GOT3 (cell line): ENCODE measurements around the gene MARK2.
"Not testable (repeated sequence)": the region's sequence is repeated elsewhere in the genome, so short reads cannot be mapped to it uniquely, and the experiment has no call there.

ENCODE experiments used
- DNase-seq: peaks from one replicate; lab custom pipeline; 2025; ENCODE audit warnings: mixed read lengths; lab: John Stamatoyannopoulos, UW

Gene MARK2

GRCh38 chr11:63838678-63839507 is at the start of gene MARK2:
MARK2 (plus strand) TSS chr11:63839110; CDS start chr11:63839507, 397 bp downstream.
- DNase-seq = peak; percentile 96

DNA sequence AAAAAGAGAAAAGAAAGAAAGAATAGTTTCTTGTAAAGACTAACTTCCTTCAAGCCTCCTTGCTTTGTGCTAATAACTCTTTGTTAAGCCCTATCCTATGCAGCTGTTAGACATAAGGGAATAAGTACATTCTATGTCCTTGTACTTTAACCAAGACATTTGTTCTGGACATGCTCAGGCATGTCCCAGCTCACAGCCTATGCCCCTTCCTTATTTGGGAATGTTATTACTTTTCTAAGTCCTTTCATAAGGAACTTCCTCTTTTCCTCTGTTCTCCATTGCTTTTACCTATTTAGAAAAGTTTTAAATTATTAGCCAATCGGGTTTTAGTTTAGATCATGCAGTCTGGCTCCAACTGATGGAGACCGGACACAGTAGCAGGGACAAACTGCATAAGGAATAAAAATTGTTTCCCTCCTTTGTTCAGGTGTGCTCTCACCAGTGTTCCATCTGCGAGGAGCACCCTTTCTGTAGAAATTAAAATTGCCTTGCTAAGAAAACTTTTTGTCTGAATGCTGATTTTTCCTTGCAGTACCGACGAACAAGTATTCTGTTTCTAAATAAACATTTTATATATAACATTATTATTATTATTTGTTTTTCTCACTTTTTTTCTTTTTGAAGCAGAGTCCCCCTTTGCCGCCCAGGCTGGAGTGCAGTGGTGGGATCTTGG is 47.3 kb upstream of the MARK2 start:
- no peak for DNase-seq

- no peak for DNase-seq
Observed at GRCh38 chr11:63793161-63793560, 45.7 kb upstream of the MARK2 start.

- DNase-seq = no peak
Observed at GRCh38 chr11:63795066-63795465, 43.8 kb upstream of the MARK2 start.

GRCh38 chr11:63800921-63801320 is 38.0 kb upstream of the MARK2 start:
- DNase-seq = no peak

DNA sequence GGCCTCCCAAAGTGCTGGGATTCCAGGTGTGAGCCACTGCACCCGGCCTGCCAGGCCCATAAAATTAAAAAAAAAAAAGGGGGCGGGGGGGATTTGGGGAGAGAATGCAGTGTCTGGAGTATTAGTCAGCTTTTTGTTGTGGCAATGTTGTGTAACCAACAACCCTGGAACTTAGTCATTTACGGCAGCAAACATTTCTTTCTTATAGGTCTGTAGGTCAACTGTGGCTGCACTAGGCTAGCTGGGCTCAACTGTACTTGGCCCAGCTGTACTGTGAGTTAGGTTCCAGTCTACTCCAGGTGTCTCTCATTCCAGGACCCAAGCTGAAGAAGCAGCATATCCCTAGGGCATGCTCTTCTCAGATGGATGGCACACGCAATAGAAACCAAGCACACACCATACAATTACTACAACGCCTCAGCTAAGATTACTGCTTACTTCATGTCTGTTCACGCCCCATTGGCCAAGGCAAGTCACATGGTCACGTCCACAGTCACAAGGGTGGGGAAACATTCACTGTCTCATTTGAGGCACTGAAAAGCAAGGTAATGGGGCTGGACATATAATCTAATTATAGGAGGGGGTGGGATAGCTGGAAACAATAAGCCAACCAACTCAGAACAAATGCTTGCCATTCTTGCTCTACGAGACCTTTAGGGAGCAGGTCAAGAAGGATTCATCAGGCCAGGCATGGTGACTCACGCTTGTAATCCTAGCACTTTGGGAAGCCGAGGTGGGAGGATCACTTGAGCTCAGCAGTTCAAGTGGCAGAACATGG is 36.1 kb upstream of the MARK2 start:
- no peak for DNase-seq

- DNase-seq = no peak
Observed at GRCh38 chr11:63804259-63804658, 34.7 kb upstream of the MARK2 start.

DNA sequence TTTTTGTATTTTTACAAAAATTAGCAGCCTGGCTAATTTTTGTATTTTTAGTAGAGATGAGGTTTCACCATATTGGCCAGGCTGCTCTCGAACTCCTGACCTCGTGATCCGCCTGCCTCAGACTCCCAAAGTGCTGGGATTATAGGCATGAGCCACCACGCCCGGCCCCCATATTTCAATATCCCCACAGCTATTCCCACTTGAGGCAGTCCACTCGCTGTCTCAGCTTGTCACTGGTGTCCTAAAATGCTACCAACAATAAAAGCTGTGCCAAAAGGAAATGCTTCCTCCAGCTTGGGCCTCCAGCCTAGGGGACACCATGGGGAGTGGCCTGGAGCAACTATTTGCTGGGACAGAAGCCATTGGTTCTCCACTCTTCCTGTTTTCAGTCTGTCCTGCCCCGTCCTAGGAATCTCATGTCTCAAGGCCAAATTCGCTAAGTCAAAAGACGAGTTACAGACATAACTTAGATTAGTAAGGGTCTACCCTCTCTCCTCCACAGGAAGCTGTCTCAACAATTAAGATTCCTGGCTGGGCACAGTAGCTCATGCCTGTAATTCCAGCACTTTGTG is 33.0 kb upstream of the MARK2 start:
- DNase-seq = no peak

DNA sequence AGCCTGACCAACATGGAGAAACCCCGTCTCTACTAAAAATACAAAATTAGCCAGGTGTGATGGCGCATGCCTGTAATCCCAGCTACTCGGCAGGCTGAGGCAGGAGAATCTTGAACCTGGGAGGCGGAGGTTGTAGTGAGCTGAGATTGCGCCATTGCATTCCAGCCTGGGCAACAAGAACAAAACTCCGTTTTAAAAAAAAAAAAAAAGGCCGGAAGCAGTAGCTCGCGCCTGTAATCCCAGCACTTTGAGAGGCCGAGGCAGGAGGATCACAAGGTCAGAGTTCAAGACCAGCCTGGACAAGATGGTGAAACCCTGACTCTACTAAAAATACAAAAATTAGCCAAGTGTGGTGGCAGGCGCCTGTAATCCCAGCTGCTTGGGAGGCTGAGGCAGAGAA is 28.5 kb upstream of the MARK2 start:
- DNase-seq = not testable (repeated sequence)

DNA sequence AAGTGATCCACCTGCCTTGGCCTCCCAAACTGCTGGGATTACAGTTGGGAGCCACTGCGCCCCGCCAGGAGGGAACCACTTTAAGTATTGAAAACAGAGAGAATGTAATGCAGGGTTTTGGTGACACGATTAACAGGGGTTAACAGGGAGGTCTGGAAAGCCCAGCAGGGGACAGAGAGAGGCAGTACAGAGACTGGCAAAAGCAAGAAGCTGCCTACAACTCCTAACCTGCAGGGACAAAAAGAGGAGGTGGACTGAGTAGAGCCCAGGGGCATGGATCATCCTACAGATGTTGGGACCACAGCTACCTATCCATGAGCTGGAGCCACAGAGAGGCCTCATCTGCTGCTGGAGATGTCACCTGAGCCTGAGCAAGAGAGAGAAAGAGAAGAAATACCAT is 27.4 kb upstream of the MARK2 start:
- no peak for DNase-seq

DNA sequence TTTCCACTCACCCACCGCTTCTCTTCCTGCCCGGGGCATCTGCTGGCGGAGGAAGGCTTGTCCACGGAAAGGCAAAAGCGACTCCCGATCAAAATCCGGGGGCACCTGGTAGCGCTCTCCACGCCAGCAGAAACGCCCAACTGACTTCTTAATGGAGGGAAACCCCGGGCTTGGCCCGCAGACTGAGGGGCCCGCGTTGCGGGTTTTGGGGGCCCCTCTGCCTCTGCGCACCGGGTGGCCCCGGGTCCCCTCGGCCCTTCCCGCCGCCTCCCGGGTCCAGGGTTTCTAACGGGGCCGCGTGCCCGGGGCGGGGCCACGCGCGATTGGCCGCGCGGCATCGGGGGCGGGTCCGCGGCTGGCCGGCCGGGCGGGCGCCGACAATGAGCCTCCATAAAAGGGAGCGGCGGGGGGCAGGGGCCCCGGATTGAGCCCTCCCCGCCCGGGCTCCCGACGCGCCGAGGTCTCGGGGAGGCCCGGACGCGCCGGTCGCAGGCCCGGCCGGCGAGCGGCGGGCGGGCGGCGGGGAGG is 25.8 kb upstream of the MARK2 start, which contains the start of gene SPINDOC:
Gene SPINDOC, plus strand, starts transcription at position 422 of the 528 bp plus-strand sequence. CDS start 231 bp downstream, outside the sequence.
- DNase-seq = peak; percentile 38

DNA sequence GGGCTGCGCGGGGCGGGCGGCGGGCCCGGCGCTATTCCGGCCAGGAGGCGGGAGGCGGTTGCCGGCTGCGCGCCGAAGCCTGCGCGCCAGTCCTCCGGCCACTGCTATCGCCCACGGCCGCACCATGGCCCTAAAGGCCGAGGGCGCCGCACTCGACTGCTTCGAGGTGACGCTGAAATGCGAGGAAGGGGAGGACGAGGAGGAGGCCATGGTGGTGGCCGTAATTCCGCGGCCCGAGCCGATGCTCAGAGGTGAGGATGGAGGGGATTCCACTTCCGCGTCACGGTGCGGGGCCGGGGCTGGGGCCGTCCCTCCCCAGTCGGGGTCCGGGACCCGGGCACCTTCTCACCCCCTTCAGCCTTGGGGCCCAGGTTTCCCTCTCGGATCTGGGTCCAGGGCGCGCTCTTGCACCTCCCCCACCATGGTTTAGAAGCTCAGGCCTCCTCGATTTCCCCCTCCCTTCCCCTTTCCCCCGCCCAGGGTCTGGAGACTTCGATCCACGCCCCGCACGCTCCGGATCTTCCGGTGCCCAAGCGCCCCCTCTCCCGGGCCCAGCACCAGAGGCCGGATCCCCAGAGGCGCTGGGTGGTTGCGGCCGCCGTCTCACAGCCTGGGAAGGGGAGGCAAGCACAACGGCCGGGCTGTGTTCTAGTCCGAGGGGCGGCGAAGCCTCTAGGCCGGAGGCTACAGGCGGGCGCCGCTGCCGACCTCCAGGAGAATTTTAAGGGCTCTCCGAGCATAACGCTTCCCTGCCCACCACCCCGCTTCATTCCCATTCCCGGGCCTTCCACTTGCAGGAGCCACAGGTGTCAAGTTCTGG is 25.1 kb upstream of the MARK2 start:
- DNase-seq = no peak

DNA sequence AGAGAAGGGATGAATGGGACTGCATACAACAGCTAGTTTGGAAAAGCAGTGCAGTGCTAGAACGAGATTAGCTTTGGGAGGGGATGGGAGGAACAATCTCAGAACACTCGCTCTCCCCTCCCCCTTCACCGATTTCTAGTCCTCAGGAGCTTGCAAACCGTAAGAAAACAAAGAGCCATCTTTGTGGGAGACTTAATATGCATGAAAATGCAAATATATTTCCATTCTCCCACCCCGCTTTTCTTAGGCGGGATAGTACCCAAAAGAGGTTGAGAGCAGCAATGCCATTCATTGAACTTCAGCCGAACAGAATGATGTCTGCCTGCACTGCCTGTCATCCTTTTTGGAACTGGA is 24.6 kb upstream of the MARK2 start:
- no peak for DNase-seq

- no peak for DNase-seq
Observed at GRCh38 chr11:63816166-63816565, 22.7 kb upstream of the MARK2 start.

DNA sequence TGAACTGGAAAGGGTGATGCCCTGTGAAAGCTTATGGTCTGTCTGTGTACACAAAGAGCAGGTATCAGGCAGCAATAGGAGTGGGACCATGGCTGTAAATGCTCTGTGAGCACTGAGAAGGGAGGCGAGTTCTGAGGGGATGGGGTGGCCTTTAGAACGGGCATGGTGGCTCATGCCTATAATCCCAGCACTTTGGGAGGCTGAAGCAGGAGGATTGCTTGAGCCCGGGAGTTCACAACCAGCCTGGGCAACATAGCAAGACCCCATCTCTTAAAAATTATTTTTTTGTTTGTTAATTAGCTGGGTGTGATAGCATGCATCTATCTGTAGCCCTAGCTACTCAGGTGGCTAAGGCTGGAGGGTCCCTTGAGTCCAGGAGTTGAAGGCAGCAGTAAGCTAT is 22.2 kb upstream of the MARK2 start:
- no peak for DNase-seq

- no peak for DNase-seq
Observed at GRCh38 chr11:63817758-63818498, 21.0 kb upstream of the MARK2 start.

DNA sequence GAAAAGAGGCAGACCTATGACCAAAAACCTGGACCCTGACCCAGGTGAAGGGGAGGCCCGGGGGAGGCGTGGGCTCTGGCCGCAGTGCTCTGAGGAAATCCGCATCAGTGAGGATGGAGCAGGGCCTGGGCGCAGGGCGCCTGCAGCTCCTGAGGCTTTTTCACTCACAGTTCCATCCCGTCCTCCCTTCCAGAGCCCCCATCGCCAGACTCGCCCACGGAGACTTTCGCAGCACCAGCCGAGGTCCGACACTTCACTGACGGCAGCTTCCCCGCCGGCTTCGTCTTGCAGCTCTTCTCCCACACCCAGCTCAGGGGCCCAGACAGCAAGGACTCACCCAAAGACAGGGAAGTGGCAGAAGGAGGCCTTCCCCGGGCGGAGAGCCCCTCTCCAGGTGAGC is 20.3 kb upstream of the MARK2 start:
- DNase-seq = no peak

DNA sequence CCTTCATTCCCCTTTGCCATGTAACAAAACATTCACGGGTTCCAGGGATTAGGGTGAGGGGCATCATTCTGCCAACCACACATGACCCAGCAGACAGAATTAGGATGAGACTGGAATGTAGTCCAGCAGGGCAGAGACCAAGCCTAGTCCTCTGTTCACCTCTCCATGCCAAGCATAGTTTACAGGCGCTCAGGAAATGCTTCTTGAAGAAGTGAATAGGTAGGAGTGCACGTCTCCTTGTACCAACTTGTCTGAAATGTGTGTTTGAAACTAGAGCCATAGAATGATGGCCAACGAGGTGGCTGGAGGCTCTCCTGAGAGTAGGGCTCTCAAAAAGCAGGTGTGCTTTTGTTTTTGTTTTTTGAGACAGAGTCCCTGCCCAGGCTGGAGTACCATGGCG is 17.5 kb upstream of the MARK2 start:
- no peak for DNase-seq

DNA sequence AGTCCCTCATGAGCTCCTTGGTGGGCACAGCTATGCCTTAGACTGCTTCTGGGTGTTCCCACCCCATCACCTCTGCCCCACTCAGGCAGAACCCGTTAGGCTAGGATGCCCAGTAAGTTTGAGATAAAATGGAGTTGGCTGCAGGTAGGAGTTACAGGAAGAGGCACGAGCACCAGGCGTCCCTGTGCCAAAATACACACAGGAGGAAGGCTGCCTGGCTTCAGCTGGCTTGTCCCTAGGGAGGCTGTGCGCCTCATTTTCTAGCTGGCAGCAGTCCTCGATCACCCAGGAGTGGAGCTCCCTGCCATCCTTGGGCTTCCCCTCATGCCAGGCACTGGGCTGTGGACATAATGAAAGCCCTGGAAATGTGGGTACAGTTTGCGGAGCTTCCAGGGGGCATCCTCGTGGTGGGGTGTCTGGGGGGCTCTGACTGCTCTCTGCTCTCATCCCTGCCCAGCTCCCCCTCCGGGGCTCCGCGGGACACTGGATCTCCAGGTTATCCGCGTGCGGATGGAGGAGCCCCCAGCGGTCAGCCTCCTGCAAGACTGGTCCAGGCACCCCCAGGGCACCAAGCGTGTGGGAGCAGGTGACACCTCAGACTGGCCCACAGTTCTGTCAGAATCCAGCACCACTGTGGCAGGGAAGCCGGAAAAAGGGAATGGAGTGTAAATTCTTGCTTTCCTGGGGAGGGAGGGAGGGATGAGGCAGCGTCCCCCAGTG is 12.3 kb upstream of the MARK2 start:
- no peak for DNase-seq
